Measurements from ENCODE around the gene TNFRSF6B.

DNA sequence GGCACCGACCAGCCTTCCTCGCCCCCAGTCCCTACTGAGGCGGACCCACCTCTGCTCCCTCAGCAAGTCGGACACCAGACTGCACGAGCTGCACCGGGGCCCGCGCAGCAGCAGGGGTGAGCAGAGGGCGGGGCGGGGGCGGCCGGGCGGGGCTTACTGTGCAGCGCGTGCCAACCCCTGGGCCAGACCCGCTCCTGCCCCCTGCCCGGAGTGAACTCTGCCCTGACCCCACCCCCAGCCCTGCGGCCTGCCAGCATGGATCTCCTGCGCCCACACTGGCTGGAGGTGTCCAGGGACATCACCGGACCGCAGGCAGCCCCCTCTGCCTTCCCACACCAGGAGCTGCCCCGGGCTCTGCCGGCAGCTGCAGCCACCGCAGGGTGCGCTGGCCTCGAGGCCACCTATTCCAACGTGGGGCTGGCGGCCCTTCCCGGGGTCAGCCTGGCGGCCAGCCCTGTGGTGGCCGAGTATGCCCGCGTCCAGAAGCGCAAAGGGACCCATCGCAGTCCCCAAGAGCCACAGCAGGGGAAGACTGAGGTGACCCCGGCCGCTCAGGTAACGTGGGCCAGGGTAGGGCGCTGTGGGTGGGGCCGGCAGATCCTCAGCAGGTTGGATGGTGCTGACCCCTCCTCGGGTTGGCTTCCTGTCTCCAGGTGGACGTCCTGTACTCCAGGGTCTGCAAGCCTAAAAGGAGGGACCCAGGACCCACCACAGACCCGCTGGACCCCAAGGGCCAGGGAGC is 41.7 kb downstream of the TNFRSF6B start:
- no peak for TF ChIP-seq POLR2A (IDR thresholded peaks at IDR 0.05)
- TF ChIP-seq, protein P1, sequence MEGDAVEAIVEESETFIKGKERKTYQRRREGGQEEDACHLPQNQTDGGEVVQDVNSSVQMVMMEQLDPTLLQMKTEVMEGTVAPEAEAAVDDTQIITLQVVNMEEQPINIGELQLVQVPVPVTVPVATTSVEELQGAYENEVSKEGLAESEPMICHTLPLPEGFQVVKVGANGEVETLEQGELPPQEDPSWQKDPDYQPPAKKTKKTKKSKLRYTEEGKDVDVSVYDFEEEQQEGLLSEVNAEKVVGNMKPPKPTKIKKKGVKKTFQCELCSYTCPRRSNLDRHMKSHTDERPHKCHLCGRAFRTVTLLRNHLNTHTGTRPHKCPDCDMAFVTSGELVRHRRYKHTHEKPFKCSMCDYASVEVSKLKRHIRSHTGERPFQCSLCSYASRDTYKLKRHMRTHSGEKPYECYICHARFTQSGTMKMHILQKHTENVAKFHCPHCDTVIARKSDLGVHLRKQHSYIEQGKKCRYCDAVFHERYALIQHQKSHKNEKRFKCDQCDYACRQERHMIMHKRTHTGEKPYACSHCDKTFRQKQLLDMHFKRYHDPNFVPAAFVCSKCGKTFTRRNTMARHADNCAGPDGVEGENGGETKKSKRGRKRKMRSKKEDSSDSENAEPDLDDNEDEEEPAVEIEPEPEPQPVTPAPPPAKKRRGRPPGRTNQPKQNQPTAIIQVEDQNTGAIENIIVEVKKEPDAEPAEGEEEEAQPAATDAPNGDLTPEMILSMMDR (IDR thresholded peaks at IDR 0.05): no peak
